SK-N-SH (cell line): ENCODE results near the gene KRTAP12-1. TPM values are rescaled to one million over a fixed set of nuclear protein-coding genes. Genes with fewer than 3 reads are reported as not detected.

Experiments
- CTCF ChIA-PET: fragments of 300-600, 350-600 bp; formaldehyde crosslinking; extraction: SDS; loops from one replicate; lab custom pipeline; 2021; lab: Yijun Ruan, JAX
- POLR2A ChIA-PET: fragments of 350-600 bp; sonication (Branson Sonifier 250); formaldehyde crosslinking; extraction: SDS; loops from one replicate; lab custom pipeline; 2020; ENCODE audit warnings: antibody characterized with exemption, inconsistent platforms; lab: Yijun Ruan, JAX
- DNase-seq: peaks from one replicate; pipeline ENCODE4 v3.0.0; 2012
- H2AFZ ChIP-seq: fragments of 200-600 bp; sonication (generic); 2 replicates; pipeline ENCODE4 v1.8.1; 2016; ENCODE audit warnings: antibody characterized with exemption, mild to moderate bottlenecking, low read depth
- H3F3A ChIP-seq: fragments of 200-600 bp; sonication (generic); replicated peaks from 2 replicates; pipeline ENCODE3; 2016; ENCODE audit warnings: antibody characterized with exemption, mild to moderate bottlenecking; ENCODE audit not compliant: insufficient read depth
- H3K27ac ChIP-seq, 2 experiments: fragments of 200-500 bp in 1 of 2; fragments of 200-600 bp in 1 of 2; sonication (Bioruptor generic) in 1 of 2; sonication (generic), shearing (Covaris generic) in 1 of 2; 2 replicates each; pipeline versions ENCODE4 v1.5.1 to v1.6.1; 2014 to 2016; ENCODE audit warnings: low read depth in 2 of 2, inconsistent platforms in 1 of 2, low read length in 1 of 2, mild to moderate bottlenecking in 1 of 2, mixed read lengths in 1 of 2
- H3K27me3 ChIP-seq: fragments of 200-600 bp; sonication (generic), shearing (Covaris generic); 2 replicates; pipeline ENCODE4 v1.6.1; 2016; ENCODE audit warnings: mixed run types; ENCODE audit not compliant: insufficient read depth
- H3K36me3 ChIP-seq, 2 experiments: fragments of 200-500 bp in 1 of 2; fragments of 200-600 bp in 1 of 2; sonication (Bioruptor generic) in 1 of 2; sonication (generic) in 1 of 2; replicated peaks in 1 of 2; 2 replicates each; pipeline versions ENCODE3 to v1.5.1; 2014 to 2016; ENCODE audit warnings: low read length in 1 of 2, mild to moderate bottlenecking in 1 of 2; ENCODE audit not compliant: insufficient read depth in 2 of 2, control insufficient read depth in 1 of 2
- H3K4me1 ChIP-seq, 2 experiments: fragments of 200-500 bp in 1 of 2; fragments of 200-600 bp in 1 of 2; sonication (Bioruptor generic) in 1 of 2; sonication (generic), shearing (Covaris generic) in 1 of 2; 2 replicates each; pipeline versions ENCODE4 v1.5.1 to v1.6.1; 2014 to 2016; ENCODE audit warnings: low read depth in 1 of 2, low read length in 1 of 2, mixed run types in 1 of 2; ENCODE audit not compliant: insufficient read depth in 2 of 2, control insufficient read depth in 1 of 2
- H3K4me2 ChIP-seq: fragments of 200-600 bp; sonication (generic), shearing (Covaris generic); 2 replicates; pipeline ENCODE4 v1.6.1; 2017; ENCODE audit warnings: mixed run types
- H3K4me3 ChIP-seq, 2 experiments: fragments of 200-500 bp in 1 of 2; fragments of 200-600 bp in 1 of 2; sonication (Bioruptor generic) in 1 of 2; sonication (generic), shearing (Covaris generic) in 1 of 2; 2 replicates each; pipeline versions ENCODE4 v1.5.1 to v1.8.1; 2014 to 2016; ENCODE audit warnings: low read depth in 2 of 2, inconsistent platforms in 1 of 2, low read length in 1 of 2, mild to moderate bottlenecking in 1 of 2, mixed read lengths in 1 of 2, moderate library complexity in 1 of 2
- H3K79me2 ChIP-seq: fragments of 200-600 bp; sonication (generic); 2 replicates; pipeline ENCODE4 v1.8.1; 2017; ENCODE audit warnings: mild to moderate bottlenecking; ENCODE audit not compliant: insufficient read depth
- H3K9ac ChIP-seq: fragments of 200-600 bp; sonication (generic); 2 replicates; pipeline ENCODE4 v1.6.1; 2017; ENCODE audit warnings: mixed run types
- H3K9me2 ChIP-seq: fragments of 200-600 bp; sonication (generic); 2 replicates; pipeline ENCODE4 v1.6.1; 2017; ENCODE audit warnings: mixed run types
- H3K9me3 ChIP-seq: fragments of 200-600 bp; sonication (generic); 2 replicates; pipeline ENCODE4 v1.6.1; 2017; ENCODE audit warnings: mixed run types, mild to moderate bottlenecking, moderate library complexity
- H4K20me1 ChIP-seq: fragments of 200-600 bp; sonication (generic); 2 replicates; pipeline ENCODE4 v1.6.1; 2017; ENCODE audit warnings: mild to moderate bottlenecking, mixed run types; ENCODE audit not compliant: insufficient read depth
- CHD2 ChIP-seq: fragments of 150-350 bp; IDR thresholded peaks from 2 replicates; pipeline ENCODE4 v1.6.1; 2018; ENCODE audit warnings: low read length; ENCODE audit not compliant: partially characterized antibody
- FOSL2 ChIP-seq: IDR thresholded peaks from 2 replicates; pipeline ENCODE4 v1.4.0; 2012; ENCODE audit warnings: low read depth, mild to moderate bottlenecking, moderate library complexity, borderline replicate concordance
- FOXJ3 ChIP-seq: sonication (generic); formaldehyde crosslinking; IDR thresholded peaks from 2 replicates; pipeline ENCODE4 v1.5.1; 2020; ENCODE audit warnings: mild to moderate bottlenecking, missing genetic modification reagents
- FOXM1 ChIP-seq: IDR thresholded peaks from 2 replicates; pipeline ENCODE4 v1.4.0; 2012; ENCODE audit warnings: low read depth, mild to moderate bottlenecking
- GABPA ChIP-seq: IDR thresholded peaks from 2 replicates; pipeline ENCODE4 v1.4.0; 2012; ENCODE audit warnings: low read depth, mild to moderate bottlenecking
- GATA2 ChIP-seq: sonication (generic); formaldehyde crosslinking; IDR thresholded peaks from 2 replicates; pipeline ENCODE4 v1.5.0; 2020; ENCODE audit warnings: mild to moderate bottlenecking, missing genetic modification reagents
- JUND ChIP-seq: IDR thresholded peaks from 2 replicates; pipeline ENCODE4 v1.4.0; 2012
- MEF2A ChIP-seq: IDR thresholded peaks from 2 replicates; pipeline ENCODE4 v1.4.0; 2012; ENCODE audit warnings: low read depth, borderline replicate concordance
- MXI1 ChIP-seq: IDR thresholded peaks from 2 replicates; pipeline ENCODE4 v1.6.1; 2012; ENCODE audit warnings: mild to moderate bottlenecking, low read depth, low read length, improper control_type of control experiment
- NFIC ChIP-seq: IDR thresholded peaks from 2 replicates; pipeline ENCODE4 v1.4.0; 2012; ENCODE audit warnings: borderline replicate concordance
- POLR2AphosphoS5 ChIP-seq: IDR thresholded peaks from 2 replicates; pipeline ENCODE4 v1.6.1; 2012; ENCODE audit warnings: low read depth, low read length
- RAD21 ChIP-seq: IDR thresholded peaks from 2 replicates; pipeline ENCODE4 v1.6.1; 2012; ENCODE audit warnings: mild to moderate bottlenecking, low read length
- RCOR1 ChIP-seq: fragments of 150-350 bp; IDR thresholded peaks from 2 replicates; pipeline ENCODE4 v1.6.1; 2017; ENCODE audit warnings: antibody characterized with exemption, low read length
- SIN3A ChIP-seq: IDR thresholded peaks from 2 replicates; pipeline ENCODE4 v1.6.1; 2012; ENCODE audit warnings: low read depth, mild to moderate bottlenecking, low read length, moderate library complexity, borderline replicate concordance
- SMC3 ChIP-seq: IDR thresholded peaks from 2 replicates; pipeline ENCODE4 v1.6.1; 2012; ENCODE audit warnings: low read depth, low read length, improper control_type of control experiment
- TAF1 ChIP-seq: IDR thresholded peaks from 2 replicates; pipeline ENCODE4 v1.6.1; 2012; ENCODE audit warnings: low read depth, mild to moderate bottlenecking, low read length, moderate library complexity, borderline replicate concordance
- TEAD4 ChIP-seq: IDR thresholded peaks from 2 replicates; pipeline ENCODE4 v1.4.0; 2012; ENCODE audit warnings: mild to moderate bottlenecking, borderline replicate concordance; ENCODE audit not compliant: insufficient read depth
- YY1 ChIP-seq: IDR thresholded peaks from 2 replicates; pipeline ENCODE4 v1.4.0; 2012; ENCODE audit warnings: low read depth, mild to moderate bottlenecking
- ZBTB33 ChIP-seq: IDR thresholded peaks from 2 replicates; pipeline ENCODE4 v1.4.0; 2012; ENCODE audit warnings: low read depth, borderline replicate concordance
- WGBS: methylation state at CpG from one replicate; pipeline ENCODE4 v1.1.6; 2017; ENCODE audit warnings: low lambda C conversion rate; 5-methylcytosine and 5-hydroxymethylcytosine counted together
- polyA plus RNA-seq, 3 experiments: library from polyadenylated mRNA; depleted of rRNA; stranded (reverse); fragments of >200 nt; gene quantifications; 2 replicates each; pipeline ENCODE4 v1.2.3, GENCODE V29; 2012
- TF ChIP-seq, protein P1 (sequence below): IDR thresholded peaks from 2 replicates; pipeline ENCODE4 v1.4.0; 2012; ENCODE audit warnings: low read depth, borderline replicate concordance

Gene KRTAP12-1
- polyA plus RNA-seq, 1 of the 3 experiments (the other 2 are of a cell fraction): not detected

DNA sequence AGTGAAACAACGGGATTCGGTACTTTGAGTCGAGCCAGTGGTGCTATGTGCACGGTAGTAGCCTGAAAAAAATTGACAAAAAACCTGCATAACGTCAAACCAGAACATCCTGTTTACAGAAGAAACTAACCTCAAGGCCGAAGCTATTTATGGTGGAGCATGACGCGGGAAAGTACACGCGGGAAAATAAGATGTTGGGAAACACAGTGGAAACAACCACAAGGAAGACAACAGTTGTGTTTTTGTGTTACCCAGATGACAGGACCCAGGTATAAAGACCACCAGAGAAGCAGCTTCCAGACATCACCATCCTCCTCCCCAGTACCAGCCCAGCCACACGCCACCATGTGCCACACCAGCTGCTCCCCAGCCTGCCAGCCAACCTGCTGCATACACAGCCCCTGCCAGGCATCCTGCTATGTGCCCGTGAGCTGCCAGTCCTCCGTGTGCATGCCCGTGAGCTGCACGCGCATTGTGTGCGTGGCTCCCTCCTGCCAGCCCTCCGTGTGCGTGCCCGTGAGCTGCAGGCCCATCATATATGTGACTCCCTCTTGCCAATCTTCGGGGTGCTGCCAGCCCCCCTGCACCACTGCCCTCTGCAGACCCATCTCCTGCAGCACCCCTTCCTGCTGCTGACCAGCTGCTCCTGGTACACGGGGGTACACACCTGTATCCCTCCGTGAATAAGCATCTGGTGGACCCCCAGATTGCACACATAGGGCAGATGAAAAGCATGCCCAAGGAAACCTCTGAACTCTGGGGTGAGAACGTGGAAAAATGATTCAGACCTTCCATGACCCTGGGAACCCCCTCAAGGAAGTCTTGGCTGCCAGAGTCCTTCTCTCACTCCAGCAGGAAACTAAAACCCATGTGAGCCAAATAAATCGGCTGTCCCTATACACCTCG is 24.1 kb downstream of the KRTAP12-1 start, which contains the start of gene KRTAP12-3:
Gene KRTAP12-3, plus strand, starts transcription at position 298 of the 906 bp plus-strand sequence. Its CDS starts 48 bp downstream, at position 346.
- Histone ChIP-seq H3K27me3 (peaks cover 17% of the 10 kb centered on the region; the same call in 1 of the 2 replicates), H3K36me3 (no peaks in the 10 kb centered on the region), H3K4me2 (no peak within 1 kb of the TSS), H4K20me1 (no peaks in the 10 kb centered on the region), H3K79me2 (no peaks in the 10 kb centered on the region), H3K4me1 (no peaks in the 10 kb centered on the region), H3K9ac (no peak within 1 kb of the TSS), H3K9me2 (0 out of 2 replicates have a peak, but pooled peaks cover 4% of the 10 kb centered on the region), H3K9me3 (no peaks in the 10 kb centered on the region), H3K4me3 (no peak within 1 kb of the TSS), H3F3A (no peaks in the 10 kb centered on the region)
- DNase-seq: no peak
- CTCF ChIA-PET: no interaction called here
- WGBS: 21% methylated on average over 20 of the region's 26 CpGs
- no peak for TF ChIP-seq FOSL2
- no peak for TF ChIP-seq NFIC
- no peak for TF ChIP-seq RCOR1
- no peak for TF ChIP-seq FOXJ3 (CRISPR knock-in tag)
- no peak for TF ChIP-seq MEF2A
- TF ChIP-seq RAD21: no peak
- TF ChIP-seq, all 33 proteins: peak for 0
- no peak within 1 kb of the TSS for H2AFZ ChIP-seq
- POLR2A ChIA-PET: no interaction called here
- no peak within 1 kb of the TSS for H3K27ac ChIP-seq

- no peak overlapping the region for H3K9ac ChIP-seq
- peaks cover 27% of the 10 kb centered on the region; the same call in 1 of the 2 replicates for H3K27me3 ChIP-seq
- H3K79me2 ChIP-seq: no peaks in the 10 kb centered on the region
- ChIA-PET POLR2A (no interaction called here), CTCF (no interaction called here)
- H3K9me2 ChIP-seq: no peaks in the 10 kb centered on the region
- H3F3A ChIP-seq: no peaks in the 10 kb centered on the region
- no peak overlapping the region for H3K4me3 ChIP-seq
- 0% methylated on average over 1 of the region's 1 CpG for WGBS
- H3K9me3 ChIP-seq: no peaks in the 10 kb centered on the region
- H3K27ac ChIP-seq: no peak overlapping the region
- no peak for TF ChIP-seq RAD21
- no peak for TF ChIP-seq ZBTB33
- no peak for TF ChIP-seq FOSL2
- no peak for TF ChIP-seq JUND
- TF ChIP-seq MXI1: no peak
- no peak for TF ChIP-seq CHD2
- TF ChIP-seq YY1: no peak
- no peak for TF ChIP-seq FOXM1
- TF ChIP-seq, protein P1, sequence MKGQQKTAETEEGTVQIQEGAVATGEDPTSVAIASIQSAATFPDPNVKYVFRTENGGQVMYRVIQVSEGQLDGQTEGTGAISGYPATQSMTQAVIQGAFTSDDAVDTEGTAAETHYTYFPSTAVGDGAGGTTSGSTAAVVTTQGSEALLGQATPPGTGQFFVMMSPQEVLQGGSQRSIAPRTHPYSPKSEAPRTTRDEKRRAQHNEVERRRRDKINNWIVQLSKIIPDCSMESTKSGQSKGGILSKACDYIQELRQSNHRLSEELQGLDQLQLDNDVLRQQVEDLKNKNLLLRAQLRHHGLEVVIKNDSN: no peak
- no peak for TF ChIP-seq POLR2AphosphoS5
- TF ChIP-seq GATA2 (CRISPR knock-in tag): no peak
- no peak for TF ChIP-seq TEAD4
- TF ChIP-seq SIN3A: no peak
- no peak for TF ChIP-seq RCOR1
- TF ChIP-seq SMC3: no peak
- TF ChIP-seq GABPA: no peak
- TF ChIP-seq MEF2A: no peak
- no peak for TF ChIP-seq TAF1
- no peak overlapping the region for H3K4me2 ChIP-seq
- no peak overlapping the region for H2AFZ ChIP-seq
- no peaks in the 10 kb centered on the region for H3K36me3 ChIP-seq
- no peaks in the 10 kb centered on the region for H4K20me1 ChIP-seq
- no peak for DNase-seq
- no peaks in the 10 kb centered on the region for H3K4me1 ChIP-seq
These were observed 25.1 kb downstream of the KRTAP12-1 start for GRCh38 chr21:44656868-44657267.
